Mammary epithelial cell (primary cell): ENCODE results near the gene KCNJ1.

Experiments
- CTCF ChIP-seq, 2 donors: IDR thresholded peaks in 1 of 2; conservative IDR thresholded peaks in 1 of 2; 2 replicates each; pipeline ENCODE4 v1.5.1; 2011 to 2012; ENCODE audit warnings: inconsistent platforms in 2 of 2, low read length in 2 of 2, mild to moderate bottlenecking in 2 of 2, control low read depth in 1 of 2, low read depth in 1 of 2; ENCODE audit not compliant: insufficient read depth in 1 of 2; ENCODE audit errors: extremely low read depth in 1 of 2
- EZH2 ChIP-seq: IDR thresholded peaks from 2 replicates; pipeline ENCODE4 v1.6.1; 2012; ENCODE audit warnings: low read length, inconsistent platforms, borderline replicate concordance

DNA sequence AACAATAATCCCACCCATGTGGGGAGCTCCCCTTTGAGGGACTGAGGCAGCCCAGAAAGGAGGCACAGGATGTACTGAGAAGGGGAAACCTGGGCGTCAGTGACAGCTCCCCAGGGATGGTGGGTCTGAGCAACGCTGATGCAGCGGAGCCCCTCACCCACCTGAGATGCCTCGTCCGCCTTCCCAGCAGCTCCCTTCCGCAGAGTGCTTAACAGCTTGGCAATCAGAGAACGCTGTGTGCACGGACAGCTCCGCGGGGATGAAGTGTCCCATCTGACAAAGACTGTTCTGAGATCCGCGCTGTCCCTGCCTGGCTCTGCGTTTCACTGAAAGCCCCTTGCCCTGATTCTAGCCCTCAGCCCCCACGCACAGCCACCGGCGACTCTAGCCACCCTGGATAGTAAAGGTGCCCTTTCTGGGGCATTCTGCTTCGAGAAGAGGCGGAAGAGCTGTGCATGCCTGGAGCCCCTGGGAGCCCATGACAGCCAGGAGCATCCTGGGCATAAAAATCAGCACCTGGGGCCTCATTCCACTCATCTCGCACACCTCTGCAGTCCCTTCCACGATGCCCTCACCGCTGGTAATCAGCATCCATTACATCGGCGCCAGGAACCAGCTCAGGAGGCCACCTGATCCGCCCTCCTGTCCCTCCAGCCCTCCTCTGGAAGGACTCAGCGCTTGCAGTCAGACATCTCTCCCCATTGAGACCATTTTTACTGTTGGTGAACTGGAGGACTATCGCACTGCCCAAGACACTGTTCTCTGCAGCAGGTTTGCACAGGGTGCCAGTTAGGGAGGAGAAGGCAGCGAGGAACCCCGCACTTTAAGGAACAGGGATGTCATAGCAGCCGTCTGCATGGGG lies 34.8 kb upstream of the KCNJ1 start:
- no peak for TF ChIP-seq CTCF (conservative IDR thresholded peaks at IDR 0.05 in 1 of 2, IDR thresholded peaks at IDR 0.05 in 1 of 2; ENCODE audit: extremely low read depth in 1 of 2, insufficient read depth in 1 of 2, low read depth in 1 of 2, low read length in 2 of 2)
- no peak for TF ChIP-seq EZH2
